Measurements from ENCODE around the gene ANKHD1. TPM values are rescaled to one million over a fixed set of nuclear protein-coding genes. Genes with fewer than 3 reads are reported as not detected.

Gene ANKHD1
- polyA plus RNA-seq, 2 donors, result 37.7 to 43.2 TPM

- Histone ChIP-seq H3K27me3 (ENCODE audit: control insufficient read depth in 1 of 2, insufficient read depth in 2 of 2, low read length in 2 of 2) (no peaks in the 10 kb centered on the region), H3K4me1 (ENCODE audit: control insufficient read depth in 2 of 2, insufficient read depth in 2 of 2, low read length in 1 of 2) (peaks cover 0 to 4% of the 10 kb centered on the region in 2 donors), H3K36me3 (ENCODE audit: control insufficient read depth in 2 of 2, insufficient read depth in 2 of 2, low read length in 1 of 2) (no peaks in the 10 kb centered on the region), H3K27ac (ENCODE audit: low read depth in 2 of 2, low read length in 1 of 2) (peak overlapping the region; percentile 98 to 100), H3K9me3 (ENCODE audit: control insufficient read depth in 2 of 2, insufficient read depth in 1 of 2, low read depth in 1 of 2, low read length in 1 of 2) (no peaks in the 10 kb centered on the region), H3K4me3 (ENCODE audit: low read depth in 1 of 2, low read length in 2 of 2) (peak overlapping the region; percentile 78 to 94)
- 30 to 37% methylated on average over 25 of the region's 25 CpGs for WGBS, 2 donors
Observed at GRCh38 chr5:140399979-140400729, 1.5 kb upstream of the ANKHD1 start.

GRCh38 chr5:140400730-140401361 lies 787 bp upstream of the ANKHD1 start:
- no peaks in the 10 kb centered on the region for H3K27me3 ChIP-seq (ENCODE audit: control insufficient read depth in 1 of 2, insufficient read depth in 2 of 2, low read length in 2 of 2)
- H3K36me3 ChIP-seq (ENCODE audit: control insufficient read depth in 2 of 2, insufficient read depth in 2 of 2, low read length in 1 of 2), result no peaks in the 10 kb centered on the region
- 0% methylated on average over 53 to 54 of the region's 54 CpGs for WGBS, 2 donors
- peak overlapping the region; percentile 98 to 100 for H3K27ac ChIP-seq (ENCODE audit: low read depth in 2 of 2, low read length in 1 of 2)
- H3K9me3 ChIP-seq (ENCODE audit: control insufficient read depth in 2 of 2, insufficient read depth in 1 of 2, low read depth in 1 of 2, low read length in 1 of 2), result no peaks in the 10 kb centered on the region
- H3K4me1 ChIP-seq (ENCODE audit: control insufficient read depth in 2 of 2, insufficient read depth in 2 of 2, low read length in 1 of 2), result peaks cover 0 to 4% of the 10 kb centered on the region in 2 donors
- peak overlapping the region; percentile 78 to 94 for H3K4me3 ChIP-seq (ENCODE audit: low read depth in 1 of 2, low read length in 2 of 2)

- no peaks in the 10 kb centered on the region for H3K36me3 ChIP-seq (ENCODE audit: control insufficient read depth in 2 of 2, insufficient read depth in 2 of 2, low read length in 1 of 2)
- H3K27me3 ChIP-seq (ENCODE audit: control insufficient read depth in 1 of 2, insufficient read depth in 2 of 2, low read length in 2 of 2), result no peaks in the 10 kb centered on the region
- WGBS, 2 donors, result 1 to 3% methylated on average over 36 of the region's 36 CpGs
- H3K9me3 ChIP-seq (ENCODE audit: control insufficient read depth in 2 of 2, insufficient read depth in 1 of 2, low read depth in 1 of 2, low read length in 1 of 2), result no peaks in the 10 kb centered on the region
- H3K4me3 ChIP-seq (ENCODE audit: low read depth in 1 of 2, low read length in 2 of 2), result peak overlapping the region; percentile 87 to 96
- H3K4me1 ChIP-seq (ENCODE audit: control insufficient read depth in 2 of 2, insufficient read depth in 2 of 2, low read length in 1 of 2), result peaks cover 0 to 4% of the 10 kb centered on the region in 2 donors
- peak overlapping the region; percentile 91 to 97 for H3K27ac ChIP-seq (ENCODE audit: low read depth in 2 of 2, low read length in 1 of 2)
Observed at GRCh38 chr5:140402258-140403074, 833 bp downstream of the ANKHD1 start.

GRCh38 chr5:140403613-140404012 lies 2.0 kb downstream of the ANKHD1 start:
- H3K36me3 ChIP-seq (ENCODE audit: control insufficient read depth in 2 of 2, insufficient read depth in 2 of 2, low read length in 1 of 2), result no peaks in the 10 kb centered on the region
- H3K9me3 ChIP-seq (ENCODE audit: control insufficient read depth in 2 of 2, insufficient read depth in 1 of 2, low read depth in 1 of 2, low read length in 1 of 2), result no peaks in the 10 kb centered on the region
- peaks cover 0 to 4% of the 10 kb centered on the region in 2 donors for H3K4me1 ChIP-seq (ENCODE audit: control insufficient read depth in 2 of 2, insufficient read depth in 2 of 2, low read length in 1 of 2)
- 60 to 72% methylated on average over 5 of the region's 5 CpGs for WGBS, 2 donors
- peak overlapping the region in 1 of 2 donors; percentile 87 for H3K4me3 ChIP-seq (ENCODE audit: low read depth in 1 of 2, low read length in 2 of 2)
- H3K27ac ChIP-seq (ENCODE audit: low read depth in 2 of 2, low read length in 1 of 2), result no peak overlapping the region
- H3K27me3 ChIP-seq (ENCODE audit: control insufficient read depth in 1 of 2, insufficient read depth in 2 of 2, low read length in 2 of 2), result no peaks in the 10 kb centered on the region

GRCh38 chr5:140408750-140409241 lies 7.2 kb downstream of the ANKHD1 start:
- no peak overlapping the region for H3K27ac ChIP-seq (ENCODE audit: low read depth in 2 of 2, low read length in 1 of 2)
- peaks cover 0 to 4% of the 10 kb centered on the region in 2 donors for H3K4me1 ChIP-seq (ENCODE audit: control insufficient read depth in 2 of 2, insufficient read depth in 2 of 2, low read length in 1 of 2)
- no peaks in the 10 kb centered on the region for H3K9me3 ChIP-seq (ENCODE audit: control insufficient read depth in 2 of 2, insufficient read depth in 1 of 2, low read depth in 1 of 2, low read length in 1 of 2)
- no peaks in the 10 kb centered on the region for H3K27me3 ChIP-seq (ENCODE audit: control insufficient read depth in 1 of 2, insufficient read depth in 2 of 2, low read length in 2 of 2)
- H3K4me3 ChIP-seq (ENCODE audit: low read depth in 1 of 2, low read length in 2 of 2), result no peak overlapping the region
- H3K36me3 ChIP-seq (ENCODE audit: control insufficient read depth in 2 of 2, insufficient read depth in 2 of 2, low read length in 1 of 2), result no peaks in the 10 kb centered on the region
- WGBS, 2 donors, result 32 to 40% methylated on average over 4 of the region's 4 CpGs

GRCh38 chr5:140413230-140413629 lies 11.6 kb downstream of the ANKHD1 start:
- Histone ChIP-seq H3K27ac (ENCODE audit: low read depth in 2 of 2, low read length in 1 of 2) (no peak overlapping the region), H3K9me3 (ENCODE audit: control insufficient read depth in 2 of 2, insufficient read depth in 1 of 2, low read depth in 1 of 2, low read length in 1 of 2) (no peaks in the 10 kb centered on the region), H3K4me1 (ENCODE audit: control insufficient read depth in 2 of 2, insufficient read depth in 2 of 2, low read length in 1 of 2) (no peaks in the 10 kb centered on the region), H3K36me3 (ENCODE audit: control insufficient read depth in 2 of 2, insufficient read depth in 2 of 2, low read length in 1 of 2) (no peaks in the 10 kb centered on the region), H3K27me3 (ENCODE audit: control insufficient read depth in 1 of 2, insufficient read depth in 2 of 2, low read length in 2 of 2) (no peaks in the 10 kb centered on the region), H3K4me3 (ENCODE audit: low read depth in 1 of 2, low read length in 2 of 2) (no peak overlapping the region)
- 45 to 47% methylated on average over 1 of the region's 1 CpG for WGBS, 2 donors

- Histone ChIP-seq H3K27ac (ENCODE audit: low read depth in 2 of 2, low read length in 1 of 2) (no peak overlapping the region), H3K27me3 (ENCODE audit: control insufficient read depth in 1 of 2, insufficient read depth in 2 of 2, low read length in 2 of 2) (no peaks in the 10 kb centered on the region), H3K9me3 (ENCODE audit: control insufficient read depth in 2 of 2, insufficient read depth in 1 of 2, low read depth in 1 of 2, low read length in 1 of 2) (no peaks in the 10 kb centered on the region), H3K4me3 (ENCODE audit: low read depth in 1 of 2, low read length in 2 of 2) (no peak overlapping the region), H3K36me3 (ENCODE audit: control insufficient read depth in 2 of 2, insufficient read depth in 2 of 2, low read length in 1 of 2) (no peaks in the 10 kb centered on the region), H3K4me1 (ENCODE audit: control insufficient read depth in 2 of 2, insufficient read depth in 2 of 2, low read length in 1 of 2) (no peaks in the 10 kb centered on the region)
- 98 to 100% methylated on average over 2 of the region's 2 CpGs for WGBS, 2 donors
Observed at GRCh38 chr5:140417235-140417634, 15.6 kb downstream of the ANKHD1 start.

GRCh38 chr5:140418862-140419520 lies 17.4 kb downstream of the ANKHD1 start:
- H3K9me3 ChIP-seq (ENCODE audit: control insufficient read depth in 2 of 2, insufficient read depth in 1 of 2, low read depth in 1 of 2, low read length in 1 of 2), result no peaks in the 10 kb centered on the region
- 98 to 100% methylated on average over 1 of the region's 1 CpG for WGBS, 2 donors

GRCh38 chr5:140420226-140420570 lies 18.6 kb downstream of the ANKHD1 start:
- no peaks in the 10 kb centered on the region for H3K9me3 ChIP-seq (ENCODE audit: control insufficient read depth in 2 of 2, insufficient read depth in 1 of 2, low read depth in 1 of 2, low read length in 1 of 2)
- no peak overlapping the region for H3K27ac ChIP-seq (ENCODE audit: low read depth in 2 of 2, low read length in 1 of 2)
- no peaks in the 10 kb centered on the region for H3K27me3 ChIP-seq (ENCODE audit: control insufficient read depth in 1 of 2, insufficient read depth in 2 of 2, low read length in 2 of 2)
- H3K4me3 ChIP-seq (ENCODE audit: low read depth in 1 of 2, low read length in 2 of 2), result no peak overlapping the region
- no peaks in the 10 kb centered on the region for H3K36me3 ChIP-seq (ENCODE audit: control insufficient read depth in 2 of 2, insufficient read depth in 2 of 2, low read length in 1 of 2)
- no peaks in the 10 kb centered on the region for H3K4me1 ChIP-seq (ENCODE audit: control insufficient read depth in 2 of 2, insufficient read depth in 2 of 2, low read length in 1 of 2)
- WGBS, 2 donors, result 87 to 93% methylated on average over 4 of the region's 4 CpGs

More at GRCh38 chr5:140418862-140419520, 17.4 kb downstream of the ANKHD1 start:
- H3K36me3 ChIP-seq (ENCODE audit: control insufficient read depth in 2 of 2, insufficient read depth in 2 of 2, low read length in 1 of 2), result no peaks in the 10 kb centered on the region
- H3K27me3 ChIP-seq (ENCODE audit: control insufficient read depth in 1 of 2, insufficient read depth in 2 of 2, low read length in 2 of 2), result no peaks in the 10 kb centered on the region
- no peak overlapping the region for H3K27ac ChIP-seq (ENCODE audit: low read depth in 2 of 2, low read length in 1 of 2)
- H3K4me1 ChIP-seq (ENCODE audit: control insufficient read depth in 2 of 2, insufficient read depth in 2 of 2, low read length in 1 of 2), result no peaks in the 10 kb centered on the region
- no peak overlapping the region for H3K4me3 ChIP-seq (ENCODE audit: low read depth in 1 of 2, low read length in 2 of 2)

All from esophagus (tissue), 2 donors.